Frontal cortex (tissue), 4 donors: ENCODE measurements around the gene SDHA. TPM values are rescaled to one million over a fixed set of nuclear protein-coding genes. Genes with fewer than 3 reads are reported as not detected.
"Not testable (repeated sequence)": the region's sequence is repeated elsewhere in the genome, so short reads cannot be mapped to it uniquely, and the experiment has no call there.

Experiments
- DNase-seq, 2 donors: peaks; one replicate each; pipeline ENCODE4 v3.0.0; 2012; ENCODE audit warnings: low spot score in 2 of 2
- FAIRE-seq: peaks from 2 replicates; lab custom pipeline; 2012; peaks lifted over from hg19 to GRCh38; lab: Jason Lieb, UNC
- total RNA-seq: library from RNA; depleted of rRNA; stranded (reverse); fragments of >200 nt; gene quantifications from one replicate; pipeline ENCODE4 v1.2.3, GENCODE V29; 2014
- donor health status: control.
- donor health status: control.
- donor health status: control.

Gene SDHA
- total RNA-seq = 68.1 TPM

DNA sequence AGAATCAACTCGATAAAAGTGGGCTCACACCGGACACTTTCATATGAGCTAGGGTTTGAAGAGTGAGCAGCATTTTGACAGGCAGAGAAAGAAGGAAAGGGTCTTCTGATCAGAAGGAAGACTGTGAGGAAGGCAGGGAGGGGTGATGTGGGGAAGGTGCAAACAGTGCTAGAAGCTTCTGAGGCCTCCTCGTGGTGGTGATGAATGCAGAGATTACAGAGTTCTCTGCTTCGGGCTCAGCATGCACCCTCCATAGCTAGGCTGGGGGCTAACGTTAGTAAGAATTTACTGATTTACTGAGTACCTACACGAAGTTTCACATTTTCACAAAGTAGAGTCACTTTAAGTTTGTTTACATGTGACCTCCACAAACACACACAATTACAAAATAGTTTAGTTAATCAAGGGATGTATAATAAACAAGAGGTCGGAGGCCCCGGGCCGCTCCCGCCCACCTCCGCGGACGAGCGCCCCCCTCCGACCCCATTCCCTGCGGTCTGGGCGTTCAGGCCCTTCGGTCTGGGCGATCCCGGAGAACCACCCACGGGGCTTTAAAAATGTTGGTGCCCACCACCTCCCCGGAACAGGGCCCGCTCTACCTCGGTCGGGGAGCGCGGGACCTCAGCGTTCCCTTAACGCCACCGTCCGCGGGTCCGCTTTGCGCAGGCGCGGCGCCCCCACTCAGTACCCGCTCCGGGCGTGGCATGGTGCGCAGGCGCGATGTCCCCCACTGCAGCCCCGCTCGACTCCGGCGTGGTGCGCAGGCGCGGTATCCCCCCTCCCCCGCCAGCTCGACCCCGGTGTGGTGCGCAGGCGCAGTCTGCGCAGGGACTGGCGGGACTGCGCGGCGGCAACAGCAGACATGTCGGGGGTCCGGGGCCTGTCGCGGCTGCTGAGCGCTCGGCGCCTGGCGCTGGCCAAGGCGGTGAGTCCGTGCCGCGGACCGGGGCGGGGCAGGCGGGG, at the start of gene SDHA, which contains the start of gene CCDC127:
SDHA (plus strand) TSS at position 827 of the 963 bp plus-strand sequence; CDS start at position 863, 36 bp downstream.
CCDC127 (minus strand) TSS at position 660 of the 963 bp plus-strand sequence. CDS start 1,304 bp downstream, outside the sequence.
- peak; percentile 90 to 94 for DNase-seq
- FAIRE-seq = not testable (repeated sequence)

- no peak for FAIRE-seq
- no peak for DNase-seq
Observed at GRCh38 chr5:169071-169727, 48.9 kb upstream of the SDHA start.

DNA sequence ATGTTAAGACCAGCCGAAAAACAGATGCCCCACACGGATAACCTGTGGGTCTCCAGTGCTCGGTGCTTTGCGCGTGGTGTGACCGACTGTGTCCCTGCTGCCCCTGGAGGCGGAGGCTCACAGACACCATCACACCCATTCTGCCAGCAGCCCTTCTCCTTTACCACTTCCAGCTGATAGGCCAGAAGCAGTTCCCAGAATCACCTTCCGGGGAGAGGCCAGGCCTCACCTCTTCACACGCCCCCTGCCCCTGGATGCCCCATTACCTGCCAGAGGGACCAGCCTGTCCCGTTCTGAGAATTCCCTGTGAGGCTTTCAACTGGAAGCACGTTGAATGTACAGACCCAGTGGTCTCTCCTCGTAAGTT, 48.4 kb upstream of the SDHA start:
- FAIRE-seq = no peak
- no peak for DNase-seq

DNA sequence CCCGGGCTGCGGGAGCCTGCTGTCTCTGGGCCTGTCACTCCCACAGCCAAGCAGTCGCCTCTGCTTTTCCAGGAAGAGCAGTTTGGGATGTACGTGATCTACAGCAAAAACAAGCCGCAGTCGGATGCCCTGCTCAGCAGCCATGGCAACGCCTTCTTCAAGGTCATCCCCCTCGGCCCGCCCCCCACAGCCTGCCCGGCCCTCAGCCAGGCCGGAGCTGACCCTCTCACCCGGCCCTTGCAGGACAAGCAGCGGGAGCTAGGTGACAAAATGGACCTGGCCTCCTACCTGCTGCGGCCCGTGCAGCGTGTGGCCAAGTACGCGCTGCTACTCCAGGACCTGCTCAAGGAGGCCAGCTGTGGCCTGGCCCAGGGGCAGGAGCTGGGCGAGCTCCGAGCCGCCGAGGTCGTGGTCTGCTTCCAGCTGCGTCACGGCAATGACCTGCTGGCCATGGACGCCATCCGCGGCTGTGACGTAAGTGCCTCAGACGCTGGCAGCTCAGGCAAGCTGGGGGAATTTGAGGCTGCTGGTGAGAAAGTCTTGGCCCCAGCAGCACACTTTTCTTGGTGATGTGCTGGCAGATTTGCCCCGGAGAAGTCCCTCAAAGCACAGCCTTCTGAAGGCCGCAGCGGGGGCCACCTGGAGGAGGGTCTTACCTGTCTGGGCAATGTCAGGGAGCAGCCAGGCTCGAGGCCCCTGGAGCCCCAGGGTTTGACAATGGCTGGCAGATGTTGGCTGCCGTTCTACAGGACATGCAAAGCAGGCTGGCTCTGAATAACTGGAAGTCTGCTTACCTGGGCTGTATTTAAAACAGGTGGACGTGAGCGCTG, 46.9 kb upstream of the SDHA start:
- DNase-seq = no peak
- FAIRE-seq = no peak

GRCh38 chr5:171801-172331, 46.3 kb upstream of the SDHA start:
- FAIRE-seq (no peak), DNase-seq (no peak)

DNA sequence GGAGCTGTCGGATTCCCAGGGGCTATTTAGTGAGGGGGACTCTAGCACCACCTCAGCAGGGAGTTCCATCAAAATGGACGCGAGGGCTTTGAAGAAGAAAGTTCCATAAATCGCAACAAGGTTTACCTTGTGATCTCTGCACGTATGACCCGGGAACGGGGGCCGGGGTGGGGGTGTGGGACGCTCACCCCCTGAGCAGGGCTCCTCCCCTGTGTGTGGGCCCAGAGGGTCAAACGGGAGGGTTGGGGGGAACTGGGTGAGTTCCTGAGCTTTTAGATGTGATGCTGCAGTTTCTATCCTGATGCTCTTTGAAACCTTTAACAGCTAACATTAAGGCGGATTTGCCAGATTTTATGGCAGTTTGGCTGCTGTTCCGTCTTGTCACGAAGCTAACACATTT, 45.7 kb upstream of the SDHA start:
- FAIRE-seq (no peak), DNase-seq (no peak)

- no peak for DNase-seq
Observed at GRCh38 chr5:172841-173251, 45.3 kb upstream of the SDHA start.

DNA sequence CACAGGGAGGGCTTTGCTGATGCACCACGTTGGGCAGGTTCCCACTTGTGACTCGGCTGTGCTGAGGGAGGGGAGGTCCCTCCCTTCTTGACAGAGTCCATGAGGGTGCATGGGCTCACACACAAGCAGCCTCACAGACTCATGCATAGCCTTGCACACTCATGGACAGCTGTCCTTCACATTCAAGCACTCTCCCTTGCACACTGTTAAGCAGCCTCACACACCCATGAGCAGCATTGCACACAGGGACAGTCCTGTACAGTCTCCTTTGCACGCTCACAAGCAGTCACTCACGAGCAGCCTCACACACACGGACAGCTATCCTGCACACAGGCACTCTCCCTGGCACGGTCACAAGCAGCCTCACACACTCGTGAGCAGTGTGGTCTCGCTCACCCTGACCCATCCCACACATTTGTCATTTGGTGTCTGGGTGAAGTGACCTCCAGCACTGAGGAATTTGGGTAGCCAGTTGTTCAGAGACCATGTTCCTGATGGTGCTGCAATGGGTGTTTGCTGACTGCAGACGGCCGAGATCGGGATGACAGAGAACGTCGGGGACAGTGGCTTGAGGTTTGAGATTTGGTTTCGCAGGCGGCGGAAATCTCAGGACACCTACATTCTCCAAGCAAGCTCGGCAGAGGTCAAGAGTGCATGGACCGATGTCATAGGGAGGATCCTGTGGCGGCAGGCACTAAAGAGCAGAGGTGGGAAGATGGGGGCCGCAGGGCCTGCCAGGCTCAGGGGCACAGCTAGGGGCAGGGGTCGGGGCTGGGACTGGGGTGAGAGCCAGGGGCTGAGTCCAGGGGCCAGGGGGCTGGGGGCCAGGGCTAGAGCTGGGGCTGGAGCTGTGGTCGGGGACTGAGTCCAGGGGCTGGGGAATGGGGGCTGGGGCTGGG, 44.5 kb upstream of the SDHA start:
- DNase-seq = no peak
- FAIRE-seq = no peak

More at GRCh38 chr5:172841-173251, 45.3 kb upstream of the SDHA start:
- FAIRE-seq = no peak

DNA sequence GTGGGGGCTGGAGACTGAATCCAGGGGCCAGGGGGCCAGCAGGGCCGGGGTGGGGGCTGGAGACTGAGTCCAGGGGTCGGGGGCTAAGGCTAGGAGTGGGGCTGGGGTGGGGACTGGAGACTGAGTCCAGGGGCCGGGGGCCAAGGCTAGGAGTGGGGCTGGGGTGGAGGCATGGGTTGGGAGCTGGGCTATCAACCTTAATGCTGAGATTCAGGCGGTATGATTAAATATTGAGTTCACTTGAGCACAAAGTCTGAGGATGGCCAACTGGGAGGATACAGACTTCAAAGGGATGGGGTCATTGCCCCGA, 43.9 kb upstream of the SDHA start:
- FAIRE-seq = no peak

GRCh38 chr5:174876-175465, 43.1 kb upstream of the SDHA start:
- DNase-seq = no peak
- FAIRE-seq = no peak

More for the DNA sequence above, 43.9 kb upstream of the SDHA start:
- DNase-seq = no peak

GRCh38 chr5:176296-176823, 41.8 kb upstream of the SDHA start:
- FAIRE-seq (no peak), DNase-seq (no peak)

- no peak for FAIRE-seq
- DNase-seq = no peak
Observed at GRCh38 chr5:178110-178509, 40.0 kb upstream of the SDHA start.

DNA sequence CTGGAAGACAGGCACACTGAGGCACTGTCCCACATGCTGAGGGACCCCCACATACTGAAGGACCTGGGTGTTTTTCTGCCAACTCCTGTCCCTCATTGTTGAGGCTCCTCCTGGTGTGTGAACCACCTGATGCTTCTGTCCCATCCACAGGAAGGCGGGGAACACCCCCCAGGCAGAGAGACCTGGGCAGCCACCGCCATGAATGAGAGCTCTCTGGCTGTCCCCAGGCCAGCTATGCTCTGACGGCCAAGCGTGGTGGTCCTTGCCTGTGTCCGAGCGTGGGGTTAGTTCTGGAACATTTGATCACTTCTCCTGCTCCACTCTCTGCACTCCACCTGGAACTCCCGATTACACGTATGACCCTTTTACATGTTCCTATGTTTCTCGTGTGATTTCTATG, 38.7 kb upstream of the SDHA start:
- DNase-seq (no peak), FAIRE-seq (no peak)

DNA sequence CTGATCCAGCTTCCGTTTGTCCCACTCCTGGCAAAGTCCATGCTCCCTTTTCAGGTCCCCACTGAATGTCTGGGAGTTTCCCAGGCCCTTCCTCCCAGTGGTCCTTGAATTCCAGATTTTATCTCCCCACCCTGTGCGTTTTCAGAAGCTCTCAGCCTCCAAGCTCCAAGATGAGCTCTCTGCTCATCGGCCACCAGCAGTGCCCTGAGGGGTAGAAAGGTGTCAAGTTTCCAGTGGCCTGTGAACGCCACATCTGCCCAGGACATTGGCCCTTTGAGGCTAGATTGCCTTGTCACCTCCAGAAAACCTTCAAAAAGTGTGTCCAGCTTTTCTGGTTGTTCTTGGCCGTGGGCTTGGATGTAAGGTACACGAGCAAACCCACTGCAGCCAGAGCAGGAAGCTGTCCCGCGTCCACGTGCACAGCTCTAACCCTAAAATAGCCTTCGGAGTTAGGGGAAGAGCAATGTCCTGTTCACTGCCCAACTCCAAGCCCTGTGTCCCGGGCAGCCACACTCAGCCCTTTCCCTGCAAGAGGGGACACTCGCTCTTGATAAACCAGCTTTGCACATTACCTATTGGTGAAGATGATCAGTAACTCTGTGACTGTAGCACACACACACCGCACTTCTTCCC, 37.7 kb upstream of the SDHA start:
- DNase-seq (no peak), FAIRE-seq (no peak)

DNA sequence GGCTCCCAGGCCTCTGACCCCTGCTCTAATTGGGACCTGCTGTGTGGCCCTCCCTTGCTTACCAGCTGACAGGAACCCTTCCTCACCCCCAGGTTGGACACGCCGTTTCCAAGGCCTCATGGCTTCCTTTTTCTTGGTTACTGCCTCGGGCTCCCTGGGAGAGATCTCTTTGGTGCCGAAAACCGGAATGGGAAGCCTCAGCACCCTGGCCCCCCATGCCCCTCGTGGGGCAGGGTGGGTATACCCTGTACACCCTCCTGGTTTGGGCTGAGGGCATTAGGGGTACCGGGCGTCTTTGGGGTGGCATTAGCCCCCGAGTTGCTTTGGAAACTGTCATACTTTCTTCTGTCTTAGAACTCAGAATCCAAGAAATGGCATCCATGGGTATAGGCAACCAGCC, 37.0 kb upstream of the SDHA start:
- DNase-seq (no peak), FAIRE-seq (no peak)

DNA sequence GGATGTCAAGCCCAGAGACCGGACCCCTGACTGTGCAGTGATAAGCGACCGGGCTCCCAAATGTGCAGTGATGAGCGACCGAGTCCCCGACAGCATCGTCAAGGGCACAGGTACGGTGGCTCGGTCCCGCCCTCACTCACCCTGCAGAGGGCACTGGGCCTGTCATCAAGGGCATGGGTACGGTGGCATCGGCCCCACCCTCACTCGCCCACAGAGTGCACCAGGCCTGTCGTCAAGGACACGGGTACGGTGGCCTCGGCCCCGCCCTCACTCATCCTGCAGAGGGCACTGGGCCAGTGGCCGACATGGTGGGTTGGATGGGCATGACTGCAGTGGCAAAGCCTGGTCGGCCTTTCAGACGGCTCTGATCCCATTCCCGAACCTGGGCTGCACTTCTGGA, 36.6 kb upstream of the SDHA start:
- DNase-seq (no peak), FAIRE-seq (no peak)

GRCh38 chr5:182126-182525, 36.0 kb upstream of the SDHA start:
- no peak for DNase-seq
- FAIRE-seq = no peak

- FAIRE-seq (no peak), DNase-seq (no peak)
Observed at GRCh38 chr5:184471-184870, 33.6 kb upstream of the SDHA start.
